IPS DF 4.7 (cell line): ENCODE data around the gene MGME1.
"Not testable (repeated sequence)": the region's sequence is repeated elsewhere in the genome, so short reads cannot be mapped to it uniquely, and the experiment has no call there.

Source experiments
- DNase-seq: peaks from one replicate; pipeline ENCODE4 v3.0.0-alpha.2; 2013; ENCODE audit warnings: low spot score; ENCODE audit errors: extremely low read depth

The MGME1 gene

GRCh38 chr20:18018100-18018499 lies 49.3 kb downstream of the MGME1 start:
- no peak for DNase-seq

GRCh38 chr20:18019068-18019467 lies 50.2 kb downstream of the MGME1 start:
- DNase-seq, result no peak

GRCh38 chr20:18020931-18021330 lies 52.1 kb downstream of the MGME1 start:
- DNase-seq, result no peak

- DNase-seq, result no peak
Observed at GRCh38 chr20:18024606-18025127, 55.8 kb downstream of the MGME1 start.

GRCh38 chr20:18027011-18027410 lies 58.2 kb downstream of the MGME1 start:
- not testable (repeated sequence) for DNase-seq

- no peak for DNase-seq
Observed at GRCh38 chr20:18030020-18030419, 61.2 kb downstream of the MGME1 start.

- DNase-seq, result no peak
Observed at GRCh38 chr20:18031050-18031449, 62.2 kb downstream of the MGME1 start.

- no peak for DNase-seq
Observed at GRCh38 chr20:18031888-18032509, 63.2 kb downstream of the MGME1 start.

GRCh38 chr20:18032977-18033892 lies 64.4 kb downstream of the MGME1 start:
- no peak for DNase-seq

- no peak for DNase-seq
Observed at GRCh38 chr20:18034039-18034438, 65.2 kb downstream of the MGME1 start.

GRCh38 chr20:18039063-18039462 lies 70.2 kb downstream of the MGME1 start:
- DNase-seq, result no peak
